Type B pancreatic cell (in vitro differentiated cells): ENCODE data around the gene TTLL8. TPM values are rescaled to one million over a fixed set of nuclear protein-coding genes. Genes with fewer than 3 reads are reported as not detected.

Source experiments
- DNase-seq: peaks from one replicate; pipeline ENCODE4 v3.0.0; 2021; ENCODE audit warnings: mixed read lengths; ENCODE audit not compliant: unreplicated experiment; ENCODE audit errors: extremely low spot score
- H3K27ac Mint-ChIP-seq: 2 replicates; pipeline ENCODE4 v1.8.0; 2021; ENCODE audit warnings: mild to moderate bottlenecking, mixed read lengths
- H3K27me3 Mint-ChIP-seq: 2 replicates; pipeline ENCODE4 v1.8.0; 2021; ENCODE audit warnings: mixed read lengths
- H3K36me3 Mint-ChIP-seq: 2 replicates; pipeline ENCODE4 v1.8.0; 2021; ENCODE audit warnings: mixed read lengths
- H3K4me1 Mint-ChIP-seq: one replicate; pipeline ENCODE4 v1.8.0; 2021; ENCODE audit warnings: mixed read lengths; ENCODE audit not compliant: unreplicated experiment
- H3K4me3 Mint-ChIP-seq: 2 replicates; pipeline ENCODE4 v1.8.0; 2021; ENCODE audit warnings: mild to moderate bottlenecking, mixed read lengths
- H3K9me3 Mint-ChIP-seq: 2 replicates; pipeline ENCODE4 v1.8.0; 2021; ENCODE audit warnings: mixed read lengths
- CTCF ChIP-seq: fragments of 200-600 bp; sonication (generic); conservative IDR thresholded peaks from 2 replicates; pipeline ENCODE4 v1.5.0; 2021; ENCODE audit warnings: antibody characterized with exemption, mild to moderate bottlenecking
- total RNA-seq: library from RNA; stranded (reverse); gene quantifications from 2 replicates; pipeline ENCODE4 v1.2.1, GENCODE V29; 2021; ENCODE audit warnings: low replicate concordance

The TTLL8 gene
- total RNA-seq, 1 donor from 2014 or later: not detected

GRCh38 chr22:49972163-49973017, 85.7 kb downstream of the TTLL8 start:
- Mint-ChIP-seq H3K27me3 (peaks cover 14% of the 10 kb centered on the region), H3K36me3 (no peaks in the 10 kb centered on the region), H3K27ac (no peak overlapping the region), H3K4me1 (peaks cover 14% of the 10 kb centered on the region), H3K9me3 (no peaks in the 10 kb centered on the region), H3K4me3 (no peak overlapping the region)
- no peak for TF ChIP-seq CTCF
- no peak for DNase-seq

GRCh38 chr22:49971232-49972162, 86.6 kb downstream of the TTLL8 start:
- Mint-ChIP-seq H3K27ac (peak overlapping the region; percentile 98), H3K27me3 (peaks cover 10% of the 10 kb centered on the region), H3K36me3 (no peaks in the 10 kb centered on the region), H3K9me3 (no peaks in the 10 kb centered on the region), H3K4me3 (peak overlapping the region; percentile 84), H3K4me1 (peaks cover 11% of the 10 kb centered on the region)
- DNase-seq: no peak
- no peak for TF ChIP-seq CTCF

GRCh38 chr22:49970528-49971231, 87.4 kb downstream of the TTLL8 start:
- Mint-ChIP-seq H3K4me3 (peak overlapping the region; percentile 84), H3K27ac (peak overlapping the region; percentile 98), H3K9me3 (no peaks in the 10 kb centered on the region), H3K36me3 (no peaks in the 10 kb centered on the region), H3K27me3 (peaks cover 10% of the 10 kb centered on the region), H3K4me1 (peaks cover 8% of the 10 kb centered on the region)
- TF ChIP-seq CTCF: no peak
- DNase-seq: no peak

- Mint-ChIP-seq H3K9me3 (no peaks in the 10 kb centered on the region), H3K27me3 (peaks cover 7% of the 10 kb centered on the region), H3K4me1 (peaks cover 8% of the 10 kb centered on the region), H3K27ac (peak overlapping the region; percentile 98), H3K4me3 (peak overlapping the region; percentile 84), H3K36me3 (no peaks in the 10 kb centered on the region)
- no peak for DNase-seq
- no peak for TF ChIP-seq CTCF
Observed at GRCh38 chr22:49969751-49970527, 88.2 kb downstream of the TTLL8 start.
